Measurements from ENCODE around the gene ALDOA.
"Not testable (repeated sequence)": the region's sequence is repeated elsewhere in the genome, so short reads cannot be mapped to it uniquely, and the experiment has no call there.

The ALDOA gene

GRCh38 chr16:30113711-30114333, 48.3 kb downstream of the ALDOA start:
- no peak for DNase-seq (ENCODE audit: insufficient read length, low spot score)
- FAIRE-seq = no peak

DNA sequence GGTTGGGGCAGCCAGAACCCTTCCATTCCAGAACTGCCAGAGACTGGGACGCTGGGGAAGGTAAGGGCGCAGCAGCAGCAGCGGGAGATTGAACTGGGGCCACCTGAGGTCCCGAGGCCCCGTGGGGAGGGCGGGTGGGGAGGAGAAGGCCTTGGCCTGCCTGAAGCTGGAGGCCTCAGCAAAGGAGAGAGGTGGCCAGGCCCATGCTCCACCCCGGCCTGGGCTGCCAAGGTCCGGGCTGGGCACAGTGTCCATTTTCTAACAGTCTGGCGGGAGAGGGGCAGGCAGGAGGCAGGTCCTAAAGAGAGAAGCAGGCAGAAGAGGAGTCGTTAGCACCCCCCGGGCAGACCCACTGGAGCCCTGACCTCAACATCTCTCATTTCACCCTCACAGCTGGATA, 48.9 kb downstream of the ALDOA start:
- FAIRE-seq (no peak), DNase-seq (ENCODE audit: insufficient read length, low spot score) (no peak)

GRCh38 chr16:30114833-30115232, 49.3 kb downstream of the ALDOA start:
- FAIRE-seq; DNase-seq (ENCODE audit: insufficient read length, low spot score): not testable (repeated sequence)

DNA sequence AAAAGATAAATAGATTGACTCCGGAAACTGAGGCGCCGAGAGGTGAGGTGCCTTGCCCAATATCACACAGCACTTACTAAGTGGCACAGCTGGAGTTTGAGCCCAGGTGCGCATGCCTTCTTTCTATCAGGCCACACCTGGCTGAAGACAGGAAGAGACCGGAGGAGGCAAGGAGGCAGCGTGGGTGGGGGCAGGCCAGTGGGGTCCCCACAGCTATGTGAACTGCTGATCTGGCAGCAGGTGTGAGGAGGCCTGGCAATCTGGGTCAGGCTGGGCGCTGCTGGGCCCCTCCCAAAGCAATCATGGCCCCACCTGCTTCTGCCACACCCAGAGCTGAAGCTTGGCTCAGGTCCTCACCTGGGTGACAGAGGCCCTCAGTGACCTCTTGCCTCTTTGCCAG, 49.7 kb downstream of the ALDOA start:
- DNase-seq (ENCODE audit: insufficient read length, low spot score) = no peak
- FAIRE-seq = no peak

DNA sequence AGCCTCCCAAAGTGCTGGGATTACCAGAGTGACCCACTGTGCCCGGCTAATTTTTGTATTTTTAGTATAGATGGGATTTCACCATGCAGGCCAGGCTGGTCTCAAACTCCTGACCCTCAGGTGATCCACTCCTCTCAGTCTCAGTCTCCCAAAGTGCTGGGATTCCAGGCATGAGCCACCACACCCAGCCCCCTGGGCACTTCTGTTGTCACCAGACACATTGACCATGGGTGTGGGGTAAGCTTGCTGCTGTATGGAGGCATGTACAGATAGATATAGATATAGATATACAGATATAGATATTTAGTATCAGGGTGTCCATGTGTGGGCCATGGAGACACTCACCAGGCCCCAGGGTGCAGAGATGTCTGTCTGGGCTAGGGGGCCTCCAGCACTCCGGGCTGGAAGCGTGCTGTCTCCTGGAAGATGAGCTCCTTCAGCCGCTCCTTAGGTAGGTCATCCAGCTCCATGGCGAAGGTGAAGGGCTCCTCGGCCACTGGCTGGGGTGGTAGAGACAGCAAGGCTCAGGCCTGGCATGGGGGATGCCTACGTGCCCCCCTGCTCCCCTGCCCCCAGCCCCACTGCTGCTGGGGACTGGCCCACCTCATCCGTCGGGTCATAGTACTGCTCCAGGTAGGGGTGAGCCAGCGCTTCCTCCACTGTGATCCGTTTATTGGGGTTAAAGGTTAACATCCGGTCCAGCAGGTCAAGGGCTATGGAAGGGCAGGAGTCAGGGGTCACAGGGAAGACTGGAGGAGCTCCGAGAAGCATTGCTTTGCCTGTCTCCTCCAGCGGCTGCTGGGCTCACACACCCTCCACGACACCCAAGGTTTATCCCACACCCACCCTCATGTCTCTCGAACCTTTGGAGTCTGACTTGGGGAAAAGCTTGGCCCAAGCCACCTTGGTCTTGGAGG, 51.0 kb downstream of the ALDOA start:
- FAIRE-seq (no peak), DNase-seq (ENCODE audit: insufficient read length, low spot score) (no peak)

GRCh38 chr16:30117768-30118167, 52.2 kb downstream of the ALDOA start:
- DNase-seq (ENCODE audit: insufficient read length, low spot score) (no peak), FAIRE-seq (no peak)

GRCh38 chr16:30119428-30119827, 53.9 kb downstream of the ALDOA start:
- FAIRE-seq = no peak
- DNase-seq (ENCODE audit: insufficient read length, low spot score) = no peak

Measured in HTR-8/SVneo (cell line).